Gastrocnemius medialis (tissue), 4 donors: Measurements from ENCODE around the gene ATAD3A. TPM values are rescaled to one million over a fixed set of nuclear protein-coding genes. Genes with fewer than 3 reads are reported as not detected.
"Not testable (repeated sequence)": the region's sequence is repeated elsewhere in the genome, so short reads cannot be mapped to it uniquely, and the experiment has no call there.

Source experiments
- ATAC-seq, 2 donors: fragments of 150-250 bp; one replicate each; pipeline ENCODE4 v1.9.1; 2016
- DNase-seq, 2 donors: peaks; one replicate each; pipeline ENCODE4 v3.0.0-alpha.2; 2019
- H3K27ac ChIP-seq, 4 donors: fragments of 200-600 bp; sonication (generic); 1 replicate in 1 of 4; 2 replicates in 3 of 4; pipeline ENCODE4 v1.5.1; 2016 to 2018; ENCODE audit warnings: mild to moderate bottlenecking in 2 of 4, moderate library complexity in 1 of 4
- H3K27me3 ChIP-seq, 3 donors: fragments of 200-600 bp; sonication (generic) in 2 of 3; 1 replicate in 1 of 3; 2 replicates in 2 of 3; pipeline versions ENCODE4 v1.5.1 to v1.6.0; 2016 to 2019; ENCODE audit warnings: mild to moderate bottlenecking in 1 of 3, moderate library complexity in 1 of 3
- H3K36me3 ChIP-seq, 2 donors: fragments of 200-600 bp; sonication (generic) in 1 of 2; one replicate each; pipeline ENCODE4 v1.5.1; 2017 to 2018
- H3K4me1 ChIP-seq, 2 donors: fragments of 200-600 bp; sonication (generic) in 1 of 2; one replicate each; pipeline ENCODE4 v1.5.1; 2016 to 2017; ENCODE audit warnings: mild to moderate bottlenecking in 2 of 2
- H3K4me3 ChIP-seq, 4 donors: fragments of 200-600 bp; sonication (generic) in 3 of 4; 1 replicate in 1 of 4; 2 replicates in 3 of 4; pipeline ENCODE4 v1.5.1; 2016 to 2019; ENCODE audit warnings: mild to moderate bottlenecking in 2 of 4
- H3K9me3 ChIP-seq, 3 donors: fragments of 200-600 bp; sonication (generic) in 2 of 3; 1 replicate in 1 of 3; 2 replicates in 2 of 3; pipeline ENCODE4 v1.5.1; 2016 to 2019
- POLR2A ChIP-seq, 2 donors: fragments of 450-650 bp; IDR thresholded peaks; one replicate each; pipeline ENCODE4 v1.6.1; 2017; ENCODE audit warnings: antibody characterized with exemption in 2 of 2, mild to moderate bottlenecking in 2 of 2, moderate library complexity in 2 of 2
- in situ Hi-C, 4 donors: fragments of 200-750 bp; cut with MboI; loops; one replicate each; pipeline versions ENCODE4 v1.15.0 to v1.8.0; 2017; ENCODE audit warnings: low sequenced_read_pairs in 4 of 4
- intact Hi-C: fragments of 100-400 bp; cut with DNase I; formaldehyde crosslinking; loops from one replicate; pipeline ENCODE4 v1.15.1; 2023; ENCODE audit warnings: low total_unique reads
- total RNA-seq, 4 donors: library from RNA; depleted of rRNA; stranded (reverse); fragments of >200 nt; gene quantifications; one replicate each; pipeline versions ENCODE4 v1.1.0 to v1.2.3, GENCODE V29; 2016
- TF ChIP-seq, protein P1 (sequence below), 5 experiments: fragments of 450-650 bp in 3 of 5; fragments of 200-600 bp in 2 of 5; sonication (generic) in 2 of 5; IDR thresholded peaks in 4 of 5; conservative IDR thresholded peaks in 1 of 5; 1 replicate in 4 of 5; 2 replicates in 1 of 5; pipeline ENCODE4 v1.5.1; 2016 to 2019; ENCODE audit warnings: antibody characterized with exemption in 5 of 5, mild to moderate bottlenecking in 3 of 5, moderate library complexity in 3 of 5

Gene ATAD3A
- total RNA-seq, 4 donors from 2014 or later = 22.9 to 47.9 (median 35.6) TPM

DNA sequence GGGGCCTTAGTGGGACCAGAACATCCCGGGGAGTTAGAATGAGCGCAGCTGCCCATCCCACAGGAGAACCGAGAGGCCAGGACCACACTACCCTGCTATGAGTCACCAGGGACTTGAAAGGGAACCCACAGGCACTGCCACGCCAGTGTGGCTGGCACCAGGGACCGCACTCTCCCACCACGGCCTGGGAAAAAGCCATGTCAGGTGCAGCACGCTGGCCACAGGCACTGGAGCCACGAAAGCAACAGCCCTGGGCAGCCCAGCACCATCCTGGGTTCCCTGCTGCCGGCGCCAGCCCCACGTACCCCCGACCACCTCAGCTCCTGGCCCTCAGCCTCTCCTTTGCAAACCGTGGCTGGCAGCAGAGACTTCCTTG, 42.6 kb downstream of the ATAD3A start:
- H3K36me3 ChIP-seq = no peaks in the 10 kb centered on the region
- in situ Hi-C loops = no loop called here
- TF ChIP-seq POLR2A (IDR thresholded peaks at IDR 0.05) = no peak
- TF ChIP-seq, protein P1, sequence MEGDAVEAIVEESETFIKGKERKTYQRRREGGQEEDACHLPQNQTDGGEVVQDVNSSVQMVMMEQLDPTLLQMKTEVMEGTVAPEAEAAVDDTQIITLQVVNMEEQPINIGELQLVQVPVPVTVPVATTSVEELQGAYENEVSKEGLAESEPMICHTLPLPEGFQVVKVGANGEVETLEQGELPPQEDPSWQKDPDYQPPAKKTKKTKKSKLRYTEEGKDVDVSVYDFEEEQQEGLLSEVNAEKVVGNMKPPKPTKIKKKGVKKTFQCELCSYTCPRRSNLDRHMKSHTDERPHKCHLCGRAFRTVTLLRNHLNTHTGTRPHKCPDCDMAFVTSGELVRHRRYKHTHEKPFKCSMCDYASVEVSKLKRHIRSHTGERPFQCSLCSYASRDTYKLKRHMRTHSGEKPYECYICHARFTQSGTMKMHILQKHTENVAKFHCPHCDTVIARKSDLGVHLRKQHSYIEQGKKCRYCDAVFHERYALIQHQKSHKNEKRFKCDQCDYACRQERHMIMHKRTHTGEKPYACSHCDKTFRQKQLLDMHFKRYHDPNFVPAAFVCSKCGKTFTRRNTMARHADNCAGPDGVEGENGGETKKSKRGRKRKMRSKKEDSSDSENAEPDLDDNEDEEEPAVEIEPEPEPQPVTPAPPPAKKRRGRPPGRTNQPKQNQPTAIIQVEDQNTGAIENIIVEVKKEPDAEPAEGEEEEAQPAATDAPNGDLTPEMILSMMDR (IDR thresholded peaks at IDR 0.05 in 4 of 5, conservative IDR thresholded peaks at IDR 0.05 in 1 of 5) = no peak
- DNase-seq = peak in 1 of 2 donors; percentile 58
- H3K9me3 ChIP-seq = no peaks in the 10 kb centered on the region
- peak; percentile 17 to 39 for ATAC-seq
- no peaks in the 10 kb centered on the region for H3K27me3 ChIP-seq
- peaks cover 41 to 53% of the 10 kb centered on the region in 2 donors for H3K4me1 ChIP-seq
- intact Hi-C loops = no loop called here
- peak overlapping the region; percentile 75 to 90 (median 82) for H3K27ac ChIP-seq
- H3K4me3 ChIP-seq = no peak overlapping the region

DNA sequence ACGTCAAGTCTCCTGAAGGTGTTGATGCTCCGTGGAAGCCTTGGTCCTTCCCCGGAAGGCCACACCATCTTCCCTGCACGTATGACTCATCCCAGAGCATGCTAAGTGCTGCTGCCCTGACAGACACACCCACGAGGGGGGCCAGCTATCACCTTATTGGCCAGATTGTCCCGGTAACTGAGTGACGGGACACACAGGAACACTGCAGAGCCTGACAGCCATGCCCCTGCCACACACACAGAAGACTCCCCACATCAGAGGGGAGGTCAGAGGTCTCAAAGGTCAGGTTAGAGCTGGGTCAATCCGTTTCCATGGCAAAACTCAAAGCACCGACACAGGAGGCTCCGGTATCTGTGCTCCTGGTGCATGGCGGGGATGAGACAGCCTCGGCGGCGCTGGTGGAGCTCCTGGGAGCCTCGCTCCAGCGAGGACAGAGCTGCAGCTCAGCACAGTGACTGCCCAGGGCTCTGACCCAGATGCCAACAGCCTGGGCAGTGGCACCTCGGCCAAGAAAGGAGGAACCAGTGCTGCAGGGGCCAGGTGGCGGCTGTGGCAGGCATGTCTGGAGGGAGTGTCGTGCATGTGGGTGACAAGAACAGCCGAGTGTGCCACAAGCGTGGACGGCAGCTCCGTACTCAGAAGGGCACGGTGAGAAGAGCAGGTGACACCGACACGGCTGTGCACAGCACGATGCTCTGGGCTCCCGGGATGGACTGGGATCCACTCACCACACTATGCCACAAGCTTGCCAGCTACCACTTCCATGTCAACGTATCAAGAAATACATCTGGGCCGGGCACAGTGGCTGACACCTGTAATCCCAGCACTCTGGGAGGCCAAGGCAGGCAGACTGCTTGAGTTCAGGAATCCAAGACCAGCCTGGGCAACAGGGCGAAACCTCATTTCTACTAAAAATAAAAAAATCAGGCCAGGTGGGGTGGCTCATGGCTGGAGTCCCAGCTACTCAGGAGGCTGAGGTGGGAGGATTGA, 43.3 kb downstream of the ATAD3A start:
- TF ChIP-seq, protein P1 (IDR thresholded peaks at IDR 0.05 in 4 of 5, conservative IDR thresholded peaks at IDR 0.05 in 1 of 5) = no peak
- peak in 1 of 2 donors; percentile 15 for TF ChIP-seq POLR2A (IDR thresholded peaks at IDR 0.05)
- Histone ChIP-seq H3K9me3 (no peaks in the 10 kb centered on the region), H3K4me1 (peaks cover 41 to 51% of the 10 kb centered on the region in 2 donors), H3K36me3 (peaks cover 0 to 2% of the 10 kb centered on the region in 2 donors), H3K4me3 (no peak overlapping the region), H3K27ac (peak overlapping the region; percentile 75 to 90 (median 82)), H3K27me3 (no peaks in the 10 kb centered on the region)
- in situ Hi-C loops = no loop called here
- peak; percentile 71 to 81 for DNase-seq
- ATAC-seq = peak; percentile 67 to 68
- intact Hi-C loops = no loop called here

DNA sequence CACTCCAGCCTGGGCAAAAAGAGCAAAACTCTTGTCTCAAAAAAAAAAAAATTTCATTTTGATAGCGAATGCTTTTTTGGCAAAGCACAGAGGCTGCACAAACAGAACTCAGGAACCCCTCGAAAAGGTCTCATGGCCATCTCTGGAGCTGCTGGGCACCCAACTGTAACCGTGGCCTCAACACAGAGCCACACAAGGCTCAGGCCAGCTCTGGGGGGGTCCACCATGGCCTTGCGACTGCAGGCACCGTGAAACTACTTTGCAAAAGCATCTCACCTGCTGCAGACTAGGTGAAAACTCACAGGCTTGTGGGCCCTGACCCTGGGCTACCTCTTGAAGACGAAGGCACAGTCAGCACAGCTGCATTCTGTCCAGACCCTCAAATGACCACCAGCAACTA, 44.5 kb downstream of the ATAD3A start:
- ATAC-seq (no peak), DNase-seq (no peak)
- no peak overlapping the region for H3K4me3 ChIP-seq
- intact Hi-C loops = no loop called here
- H3K27me3 ChIP-seq = no peaks in the 10 kb centered on the region
- peaks cover 0 to 15% of the 10 kb centered on the region in 2 donors for H3K36me3 ChIP-seq
- H3K4me1 ChIP-seq = peaks cover 28 to 39% of the 10 kb centered on the region in 2 donors
- peak overlapping the region in 2 of 4 donors; percentile 80 to 90 for H3K27ac ChIP-seq
- in situ Hi-C loops = no loop called here
- H3K9me3 ChIP-seq = no peaks in the 10 kb centered on the region
- TF ChIP-seq POLR2A (IDR thresholded peaks at IDR 0.05) = no peak
- TF ChIP-seq, protein P1 (IDR thresholded peaks at IDR 0.05 in 4 of 5, conservative IDR thresholded peaks at IDR 0.05 in 1 of 5) = no peak

DNA sequence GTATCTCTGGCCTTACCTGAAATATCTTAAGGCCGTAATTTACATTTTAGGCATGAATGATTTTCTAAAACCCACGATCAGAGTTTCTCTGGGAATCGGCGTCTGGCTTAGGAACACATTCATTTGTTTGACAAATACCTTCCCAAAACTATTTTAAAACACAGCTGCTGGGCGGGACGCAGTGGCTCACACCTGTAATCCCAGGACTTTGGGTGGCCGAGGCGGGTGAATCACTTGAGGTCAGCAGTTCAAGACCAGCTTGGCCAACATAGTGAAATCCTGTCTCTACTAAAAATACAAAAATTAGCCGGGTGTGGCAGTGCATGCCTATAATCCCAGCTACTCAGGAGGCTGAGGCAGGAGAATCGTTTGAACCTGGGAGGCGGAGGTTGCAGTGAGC, 45.0 kb downstream of the ATAD3A start:
- in situ Hi-C loops, intact Hi-C loops, H3K9me3 ChIP-seq, ATAC-seq, H3K27me3 ChIP-seq, DNase-seq, H3K27ac ChIP-seq, H3K4me3 ChIP-seq: not testable (repeated sequence)
- peaks cover 28 to 35% of the 10 kb centered on the region in 2 donors for H3K4me1 ChIP-seq
- H3K36me3 ChIP-seq = peaks cover 0 to 20% of the 10 kb centered on the region in 2 donors

DNA sequence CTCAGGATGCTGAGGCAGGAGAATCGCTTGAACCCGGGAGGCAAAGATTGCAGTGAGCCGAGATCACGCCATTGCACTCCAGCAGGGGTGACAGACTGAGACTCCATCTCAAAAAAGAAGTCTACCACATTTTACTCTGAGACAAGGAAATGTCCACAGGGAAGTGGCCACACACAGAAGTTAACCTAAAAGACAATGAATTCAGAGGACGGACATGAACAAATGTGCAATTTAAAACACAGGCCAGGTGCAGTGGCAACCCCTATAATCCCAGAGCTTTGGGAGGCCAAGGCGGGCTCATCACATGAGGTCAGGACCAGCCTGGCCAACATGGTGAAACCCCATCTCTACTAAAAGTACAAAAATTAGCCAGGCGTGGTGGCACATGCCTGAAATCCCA, 45.7 kb downstream of the ATAD3A start:
- intact Hi-C loops, H3K9me3 ChIP-seq, DNase-seq, H3K4me3 ChIP-seq, in situ Hi-C loops, H3K27me3 ChIP-seq, H3K27ac ChIP-seq, ATAC-seq: not testable (repeated sequence)
- Histone ChIP-seq H3K36me3 (peaks cover 0 to 27% of the 10 kb centered on the region in 2 donors), H3K4me1 (peaks cover 27 to 28% of the 10 kb centered on the region in 2 donors)
